CD1c-positive myeloid dendritic cell (primary cell): Measurements from ENCODE around the gene UBFD1.
"Not testable (repeated sequence)": the region's sequence is repeated elsewhere in the genome, so short reads cannot be mapped to it uniquely, and the experiment has no call there.

ENCODE experiments used
- DNase-seq: peaks from one replicate; pipeline ENCODE4 v3.0.0-alpha.2; 2016; ENCODE audit errors: extremely low spot score

UBFD1 gene

GRCh38 chr16:23556881-23557778 is at the start of gene UBFD1, which contains the start of gene EARS2:
TSS of gene UBFD1 (plus strand) at chr16:23557727. CDS start at chr16:23557743, 16 bp downstream.
TSS of gene EARS2 (minus strand) at chr16:23557350. CDS start at chr16:23557343, 7 bp downstream.
- DNase-seq, result peak; percentile 98

GRCh38 chr16:23508589-23509440 is 48.7 kb upstream of the UBFD1 start:
- no peak for DNase-seq

- DNase-seq, result no peak
Measured at GRCh38 chr16:23509441-23509754, 48.1 kb upstream of the UBFD1 start.

- peak; percentile 40 for DNase-seq
Measured at GRCh38 chr16:23509782-23510163, 47.8 kb upstream of the UBFD1 start.

GRCh38 chr16:23510164-23510914 is 47.2 kb upstream of the UBFD1 start, which contains the start of gene GGA2:
TSS of gene GGA2 (minus strand) at chr16:23510494. CDS start at chr16:23510411, 83 bp downstream.
- peak; percentile 85 for DNase-seq

GRCh38 chr16:23510915-23511270 is 46.6 kb upstream of the UBFD1 start:
- not testable (repeated sequence) for DNase-seq

GRCh38 chr16:23511731-23512130 is 45.8 kb upstream of the UBFD1 start:
- no peak for DNase-seq

- no peak for DNase-seq
Measured at GRCh38 chr16:23512168-23512695, 45.3 kb upstream of the UBFD1 start.

GRCh38 chr16:23514381-23515152 is 43.0 kb upstream of the UBFD1 start:
- DNase-seq, result no peak

GRCh38 chr16:23515881-23516280 is 41.6 kb upstream of the UBFD1 start:
- DNase-seq, result no peak

- DNase-seq, result peak; percentile 50
Measured at GRCh38 chr16:23516366-23517137, 41.0 kb upstream of the UBFD1 start.

GRCh38 chr16:23518435-23518891 is 39.1 kb upstream of the UBFD1 start:
- peak; percentile 91 for DNase-seq

GRCh38 chr16:23519282-23519681 is 38.2 kb upstream of the UBFD1 start:
- DNase-seq, result peak; percentile 25

GRCh38 chr16:23520500-23520899 is 37.0 kb upstream of the UBFD1 start:
- peak; percentile 67 for DNase-seq

GRCh38 chr16:23521037-23521743 is 36.3 kb upstream of the UBFD1 start:
- DNase-seq, result peak; percentile 74

GRCh38 chr16:23521965-23522364 is 35.6 kb upstream of the UBFD1 start:
- no peak for DNase-seq

GRCh38 chr16:23523321-23523720 is 34.2 kb upstream of the UBFD1 start:
- peak; percentile 52 for DNase-seq

- no peak for DNase-seq
Measured at GRCh38 chr16:23523876-23524385, 33.6 kb upstream of the UBFD1 start.

GRCh38 chr16:23524886-23525285 is 32.6 kb upstream of the UBFD1 start:
- DNase-seq, result no peak
